Fibroblast of skin of abdomen (primary cell): ENCODE results near the gene SATB2.
A peak's percentile ranks its signal among the peaks of the same experiment; 100 is the strongest.

Experiments
- DNase-seq: peaks from one replicate; pipeline ENCODE4 v3.0.0-alpha.2; 2013

The SATB2 gene

DNA sequence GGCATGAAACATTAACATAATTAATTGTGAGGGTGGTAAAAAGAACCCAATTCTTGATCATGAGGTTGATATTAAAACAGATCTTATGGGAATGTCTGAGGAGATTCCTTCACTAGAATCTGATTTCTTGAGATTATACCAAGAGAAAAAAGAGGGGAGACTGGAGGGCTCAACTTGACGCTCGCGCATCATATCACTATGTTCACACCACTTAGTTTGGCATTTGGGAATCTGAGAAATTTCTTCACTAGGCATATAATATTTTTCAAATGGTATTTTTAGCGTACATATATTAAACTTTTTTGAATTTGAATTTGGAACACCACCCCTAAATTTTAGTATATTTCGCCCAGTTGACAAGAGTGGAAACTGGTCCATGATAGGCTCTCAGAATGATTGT, 140.1 kb downstream of the SATB2 start:
- DNase-seq = no peak

GRCh38 chr2:199316851-199317250, 140.9 kb downstream of the SATB2 start:
- DNase-seq = no peak

DNA sequence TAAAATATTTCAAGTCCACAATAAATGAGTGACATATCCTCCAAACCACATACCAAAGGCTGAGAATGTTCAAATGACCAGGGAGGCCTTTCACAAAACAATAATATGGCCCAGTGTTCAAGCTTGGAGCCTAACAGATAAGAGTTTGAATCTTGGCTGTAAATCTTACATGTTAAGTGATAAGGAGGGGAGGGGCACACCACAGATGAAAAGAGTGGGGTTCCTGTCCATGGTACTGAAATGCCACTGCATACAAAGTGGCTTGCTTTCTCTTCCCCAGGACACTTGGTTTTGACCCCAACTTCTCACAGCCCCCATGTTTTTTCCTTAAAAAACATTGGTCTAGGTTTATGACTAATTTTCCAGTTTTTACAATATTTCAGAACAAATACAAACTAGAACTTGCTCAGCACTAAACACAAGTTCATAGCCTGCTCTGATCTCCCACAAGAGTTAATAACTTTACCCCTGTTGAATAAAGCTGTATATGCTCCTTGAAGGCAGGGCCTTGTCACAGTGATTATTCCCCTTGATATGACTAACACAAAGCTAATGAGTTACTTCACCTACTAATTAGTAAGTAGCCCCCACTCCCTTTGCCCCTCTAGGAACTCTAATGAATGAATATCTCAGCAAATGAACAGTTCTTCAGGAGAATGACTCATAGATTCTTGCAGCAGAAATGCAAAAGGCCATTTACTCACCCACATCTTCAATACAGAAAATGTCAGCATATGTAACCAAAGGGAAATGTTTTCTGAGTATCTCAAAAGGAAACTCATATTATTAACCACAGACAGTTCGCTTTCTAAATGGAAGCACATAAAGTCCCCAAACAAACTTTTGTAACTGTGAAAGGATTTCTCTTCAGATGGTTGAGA, 142.2 kb downstream of the SATB2 start:
- DNase-seq = peak; percentile 61

DNA sequence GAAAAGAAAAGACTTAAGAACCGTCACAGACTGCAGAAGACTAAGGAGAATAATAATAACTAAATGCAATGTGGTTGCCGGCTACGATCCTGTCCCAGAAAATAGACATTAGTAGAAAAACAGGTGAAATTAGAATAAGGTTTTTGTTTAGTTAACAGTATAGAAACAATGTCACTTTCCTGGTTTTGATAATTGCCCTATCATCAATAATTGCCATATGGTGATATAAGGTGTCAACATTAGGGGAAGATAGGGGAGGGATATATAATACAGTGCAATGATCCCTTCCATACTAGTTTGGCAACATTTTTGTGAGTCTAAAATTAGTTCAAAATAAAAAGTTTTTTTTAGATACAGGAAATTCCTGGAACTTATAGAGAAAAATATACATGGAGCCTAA, 144.8 kb downstream of the SATB2 start:
- no peak for DNase-seq

GRCh38 chr2:199310771-199311585, 146.8 kb downstream of the SATB2 start:
- no peak for DNase-seq

- DNase-seq = no peak
These were observed 147.8 kb downstream of the SATB2 start for GRCh38 chr2:199309973-199310372.

DNA sequence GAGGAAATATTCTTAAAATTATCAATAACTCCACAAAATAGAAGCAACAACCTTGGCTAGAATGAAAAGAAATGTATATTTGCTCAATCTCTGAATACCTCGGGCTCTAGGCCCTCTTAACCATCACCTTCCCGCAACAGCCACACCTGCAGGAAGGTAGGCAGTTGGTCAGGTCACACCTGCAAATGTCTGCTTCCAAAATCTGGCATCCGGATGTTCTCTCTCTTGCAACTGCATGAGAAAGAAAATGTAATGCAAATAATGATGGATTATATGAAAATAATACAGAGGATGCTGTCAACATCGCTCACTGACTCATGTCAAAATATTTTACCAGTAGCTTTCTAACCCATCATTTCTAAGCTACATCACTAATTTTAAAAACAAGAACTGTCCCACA, 148.3 kb downstream of the SATB2 start:
- no peak for DNase-seq

DNA sequence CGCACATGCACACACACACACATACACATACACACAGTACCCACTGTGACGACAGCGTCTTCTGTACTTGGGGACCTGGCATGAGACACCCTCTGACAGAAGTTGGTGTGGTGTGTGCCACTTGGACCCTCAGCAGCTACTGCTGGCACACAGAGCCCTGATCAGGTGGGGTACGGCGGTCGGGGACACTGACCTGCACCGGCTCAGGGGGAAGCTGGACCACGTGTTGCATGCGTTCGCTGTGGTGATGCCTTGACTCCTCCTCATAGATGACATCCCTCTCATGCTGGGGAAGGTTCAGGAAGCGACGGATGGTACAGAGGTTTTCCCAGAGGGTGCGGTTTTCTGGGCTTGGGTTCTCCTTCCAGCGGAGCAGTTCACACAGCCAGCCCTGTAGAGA, 149.2 kb downstream of the SATB2 start:
- no peak for DNase-seq

DNA sequence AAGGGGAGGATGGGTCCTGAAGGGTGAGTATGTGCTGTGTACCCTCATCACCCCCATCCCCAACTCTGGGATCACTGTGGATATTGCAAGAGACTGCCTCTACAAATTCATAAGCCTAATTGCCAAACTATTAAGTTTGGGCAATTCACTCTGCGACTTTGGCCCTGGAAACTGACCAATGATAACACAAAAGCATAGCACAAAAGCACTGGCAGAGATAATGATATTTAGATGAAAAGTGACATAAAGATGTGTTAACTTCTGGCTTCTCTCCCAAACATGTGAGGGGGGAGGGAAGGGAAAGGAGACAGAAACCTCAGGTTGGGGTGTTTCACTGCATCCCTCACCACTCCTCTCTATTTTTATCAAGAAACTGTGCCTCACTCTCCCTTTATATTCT, 150.3 kb downstream of the SATB2 start:
- DNase-seq = no peak

DNA sequence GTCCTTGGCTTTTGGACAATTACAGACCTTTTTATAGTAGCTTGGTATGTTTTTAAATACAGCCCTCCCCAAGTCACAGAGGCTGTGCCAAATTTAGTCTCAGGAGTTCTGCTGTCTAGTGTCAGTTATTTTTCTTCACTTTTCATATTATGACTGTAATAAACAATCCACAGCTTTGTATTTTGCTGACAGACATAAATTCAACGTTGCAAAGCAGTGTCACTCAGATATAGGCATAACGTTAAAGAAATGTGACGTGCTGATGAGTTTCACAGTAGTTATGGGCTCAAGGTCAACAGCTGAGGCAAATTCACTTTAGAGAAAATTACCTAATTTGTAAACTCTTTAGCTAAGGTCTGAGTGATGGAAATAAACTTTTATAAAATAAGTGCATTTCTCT, 151.6 kb downstream of the SATB2 start:
- DNase-seq = no peak

DNA sequence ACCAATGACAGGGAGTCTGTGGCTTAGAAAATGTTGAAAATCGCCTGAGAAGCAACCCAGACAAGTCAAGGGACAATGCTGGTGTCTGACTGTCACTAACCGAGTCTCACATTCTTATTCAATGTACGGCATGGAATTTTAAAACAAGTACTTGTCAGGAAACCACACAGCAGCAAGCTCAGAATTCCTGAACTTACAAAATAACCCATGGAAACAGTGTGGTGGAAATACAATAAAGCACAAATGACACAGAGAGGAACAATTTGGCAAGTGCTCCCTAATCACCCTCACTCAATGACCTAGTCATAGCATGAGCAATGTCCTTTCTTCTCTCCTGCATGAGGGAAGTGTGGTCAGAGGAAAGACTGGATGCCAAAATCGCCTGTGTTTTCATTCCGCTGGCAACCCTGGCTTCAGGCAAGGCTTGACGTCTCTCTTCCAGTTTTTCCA, 154.0 kb downstream of the SATB2 start:
- DNase-seq = peak; percentile 96

DNA sequence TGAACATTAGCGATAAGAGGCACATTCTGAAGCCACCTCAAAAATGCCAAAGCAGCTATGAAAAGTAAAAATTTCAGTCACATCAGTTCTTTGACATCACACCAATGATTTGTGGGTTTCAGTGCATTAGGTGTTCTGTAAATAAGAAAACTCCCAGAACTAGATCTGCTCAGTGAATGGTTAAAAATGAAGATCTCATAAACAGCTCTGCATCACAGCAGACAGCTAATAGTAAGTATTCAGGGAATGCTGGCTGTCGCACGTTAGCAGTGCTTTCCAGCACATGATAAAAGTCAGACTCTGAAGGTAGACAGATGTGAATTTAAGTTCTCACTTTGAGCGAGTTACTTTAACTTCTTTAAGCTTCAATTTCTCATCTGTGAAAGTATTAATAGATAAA, 154.9 kb downstream of the SATB2 start:
- peak; percentile 42 for DNase-seq

- no peak for DNase-seq
These were observed 169.3 kb downstream of the SATB2 start for GRCh38 chr2:199288424-199288823.

- DNase-seq = no peak
These were observed 175.4 kb downstream of the SATB2 start for GRCh38 chr2:199282309-199282708.

GRCh38 chr2:199279146-199279545, 178.6 kb downstream of the SATB2 start:
- DNase-seq = no peak

- DNase-seq = peak; percentile 46
These were observed 179.6 kb downstream of the SATB2 start for GRCh38 chr2:199278099-199278498.

- peak; percentile 75 for DNase-seq
These were observed 184.7 kb downstream of the SATB2 start for GRCh38 chr2:199273042-199273511.

DNA sequence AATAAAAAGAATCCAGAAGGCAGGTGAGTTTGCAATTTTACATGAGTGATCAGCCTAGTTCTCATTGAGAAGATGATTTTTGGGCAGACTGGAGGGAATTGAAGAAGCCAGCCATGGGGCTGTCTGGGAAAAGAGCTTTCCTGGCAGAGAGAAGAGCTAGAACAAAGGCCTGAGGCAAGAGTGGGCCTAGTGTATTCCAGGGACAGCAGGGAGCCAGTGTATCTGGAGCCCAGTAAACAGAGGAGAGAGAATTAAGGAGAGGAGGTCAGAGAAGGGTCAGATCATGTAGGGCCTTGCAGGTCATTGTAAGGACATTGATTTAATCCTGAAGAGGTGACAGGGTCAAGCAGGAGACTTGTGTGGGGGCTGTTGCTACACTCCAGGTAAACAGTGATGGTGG, 195.8 kb downstream of the SATB2 start:
- no peak for DNase-seq

GRCh38 chr2:199261239-199261638, 196.5 kb downstream of the SATB2 start:
- DNase-seq = peak; percentile 75

GRCh38 chr2:199259671-199260070, 198.1 kb downstream of the SATB2 start:
- DNase-seq = peak; percentile 39

DNA sequence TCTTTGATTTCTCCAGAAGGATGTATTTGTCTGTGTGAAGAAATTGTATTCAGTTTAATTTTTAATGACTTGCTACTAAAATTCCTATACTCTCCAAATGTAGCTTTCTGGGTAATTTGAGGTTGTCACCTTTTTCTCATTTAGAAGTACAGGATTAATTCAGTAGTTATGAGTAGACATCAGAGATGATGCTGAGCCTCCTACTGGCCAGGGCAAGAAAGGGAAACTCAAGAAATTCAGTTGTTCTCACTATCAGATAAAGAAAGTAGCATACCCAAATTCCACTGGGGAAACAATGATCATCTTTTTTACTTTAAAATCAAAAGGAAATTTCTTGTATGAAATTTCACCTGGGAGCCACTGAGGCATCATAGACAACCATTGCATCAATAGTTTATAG, 199.4 kb downstream of the SATB2 start:
- DNase-seq = no peak

GRCh38 chr2:199257261-199258224, 200.2 kb downstream of the SATB2 start:
- no peak for DNase-seq
